H1 (cell line): ENCODE results near the gene FAM50B. TPM values are rescaled to one million over a fixed set of nuclear protein-coding genes. Genes with fewer than 3 reads are reported as not detected.

Source experiments
- CTCF ChIA-PET: fragments of 300-600 bp; sonication (Branson Sonifier 250); formaldehyde crosslinking; loops from one replicate; lab custom pipeline; 2021; ENCODE audit not compliant: partially characterized antibody; lab: Charles Lee
- POLR2A ChIA-PET: fragments of 300-600 bp; sonication (Branson Sonifier 250); formaldehyde crosslinking; loops from one replicate; lab custom pipeline; 2021; ENCODE audit warnings: inconsistent platforms; ENCODE audit not compliant: partially characterized antibody; lab: Charles Lee
- DNase-seq, 2 experiments: peaks; one replicate each; pipeline versions ENCODE4 v3.0.0 to v3.0.0-alpha.2; 2010 to 2022; ENCODE audit warnings: low spot score in 2 of 2, low read depth in 1 of 2, mixed read lengths in 1 of 2
- FAIRE-seq: peaks from 2 replicates; lab custom pipeline; 2011; peaks lifted over from hg19 to GRCh38; lab: Jason Lieb, UNC
- H2AFZ ChIP-seq: 2 replicates; pipeline ENCODE4 v1.8.1; 2012; ENCODE audit warnings: low read length, inconsistent platforms
- H2AK5ac ChIP-seq: 2 replicates; pipeline ENCODE4 v1.6.1; 2013; ENCODE audit warnings: low read depth, low read length
- H2BK120ac ChIP-seq: replicated peaks from 2 replicates; pipeline ENCODE3; 2013; ENCODE audit warnings: low read depth, low read length, inconsistent platforms
- H2BK12ac ChIP-seq: 2 replicates; pipeline ENCODE4 v1.6.1; 2013; ENCODE audit warnings: low read depth, low read length
- H2BK15ac ChIP-seq: 2 replicates; pipeline ENCODE4 v1.6.1; 2013; ENCODE audit warnings: low read length
- H2BK20ac ChIP-seq: 2 replicates; pipeline ENCODE4 v1.6.1; 2013; ENCODE audit warnings: low read length
- H2BK5ac ChIP-seq: 2 replicates; pipeline ENCODE4 v1.6.1; 2013; ENCODE audit warnings: low read depth, low read length
- H3K14ac ChIP-seq: 2 replicates; pipeline ENCODE4 v1.6.1; 2013; ENCODE audit warnings: inconsistent platforms; ENCODE audit not compliant: insufficient read length
- H3K18ac ChIP-seq: 2 replicates; pipeline ENCODE4 v1.6.1; 2013; ENCODE audit warnings: low read length; ENCODE audit errors: extremely low read depth
- H3K23ac ChIP-seq: 2 replicates; pipeline ENCODE4 v1.6.1; 2013; ENCODE audit warnings: inconsistent platforms; ENCODE audit not compliant: insufficient read length
- H3K23me2 ChIP-seq: 2 replicates; pipeline ENCODE4 v1.6.1; 2013; ENCODE audit warnings: low read depth, low read length
- H3K27ac ChIP-seq: 2 replicates; pipeline ENCODE4 v1.6.1; 2011; ENCODE audit warnings: low read depth, low read length, inconsistent platforms
- H3K27me3 ChIP-seq, 4 experiments: replicated peaks in 1 of 4; 1 replicate in 1 of 4; 2 replicates in 3 of 4; pipeline versions ENCODE4 v1.6.1 to v1.8.1; 2011 to 2013; ENCODE audit warnings: low read length in 3 of 4, mild to moderate bottlenecking in 3 of 4, inconsistent platforms in 2 of 4, mixed read lengths in 2 of 4, moderate library complexity in 1 of 4; ENCODE audit not compliant: control insufficient read depth in 3 of 4, insufficient read depth in 3 of 4; ENCODE audit errors: extremely low read depth in 1 of 4
- H3K36me3 ChIP-seq, 4 experiments: 2 replicates each; pipeline versions ENCODE4 v1.6.1 to v1.8.1; 2011 to 2013; ENCODE audit warnings: mild to moderate bottlenecking in 4 of 4, low read length in 3 of 4, moderate library complexity in 2 of 4, control low read depth in 1 of 4, inconsistent platforms in 1 of 4; ENCODE audit not compliant: insufficient read depth in 4 of 4, control insufficient read depth in 2 of 4
- H3K4ac ChIP-seq: replicated peaks from 2 replicates; pipeline ENCODE3; 2013; ENCODE audit warnings: low read length, low read depth, mixed read lengths, inconsistent platforms; ENCODE audit not compliant: insufficient read length
- H3K4me1 ChIP-seq, 4 experiments: replicated peaks in 1 of 4; 1 replicate in 1 of 4; 2 replicates in 3 of 4; pipeline versions ENCODE4 v1.6.1 to v1.8.1; 2011 to 2013; ENCODE audit warnings: low read length in 3 of 4, inconsistent platforms in 2 of 4, mixed read lengths in 1 of 4; ENCODE audit not compliant: insufficient read depth in 4 of 4, control insufficient read depth in 3 of 4
- H3K4me2 ChIP-seq, 2 experiments: 2 replicates each; pipeline versions ENCODE4 v1.6.1 to v1.8.1; 2011 to 2013; ENCODE audit warnings: low read depth in 2 of 2, low read length in 2 of 2, control low read depth in 1 of 2, inconsistent platforms in 1 of 2, mild to moderate bottlenecking in 1 of 2; ENCODE audit not compliant: insufficient read depth in 1 of 2
- H3K4me3 ChIP-seq, 4 experiments: fragments of 200-600, 300-600 bp in 1 of 4; sonication (generic), shearing (Covaris generic), sonication (Bioruptor Twin) in 1 of 4; 2 replicates each; pipeline versions ENCODE4 v1.5.1 to v1.8.1; 2011 to 2016; ENCODE audit warnings: low read length in 4 of 4, low read depth in 3 of 4, control low read depth in 2 of 4, inconsistent platforms in 2 of 4, mild to moderate bottlenecking in 2 of 4, mixed read lengths in 1 of 4, moderate library complexity in 1 of 4; ENCODE audit not compliant: insufficient read depth in 2 of 4; ENCODE audit errors: extremely low read depth in 1 of 4
- H3K56ac ChIP-seq: replicated peaks from 2 replicates; pipeline ENCODE3; 2013; ENCODE audit warnings: low read depth, mild to moderate bottlenecking, mixed read lengths, low read length, inconsistent platforms; ENCODE audit not compliant: insufficient read length
- H3K79me1 ChIP-seq: 2 replicates; pipeline ENCODE4 v1.6.1; 2013; ENCODE audit warnings: low read depth, low read length, control low read depth
- H3K79me2 ChIP-seq, 2 experiments: 2 replicates each; pipeline versions ENCODE4 v1.6.1 to v1.8.1; 2012 to 2013; ENCODE audit warnings: low read length in 2 of 2, mild to moderate bottlenecking in 2 of 2, inconsistent platforms in 1 of 2; ENCODE audit not compliant: insufficient read depth in 2 of 2, control insufficient read depth in 1 of 2
- H3K9ac ChIP-seq, 4 experiments: replicated peaks in 1 of 4; 1 replicate in 1 of 4; 2 replicates in 3 of 4; pipeline versions ENCODE4 v1.6.1 to v1.8.1; 2011 to 2013; ENCODE audit warnings: low read depth in 3 of 4, low read length in 3 of 4, control low read depth in 2 of 4, mild to moderate bottlenecking in 2 of 4, moderate library complexity in 2 of 4, inconsistent platforms in 1 of 4; ENCODE audit errors: extremely low read depth in 1 of 4
- H3K9me3 ChIP-seq, 2 experiments: 2 replicates each; pipeline versions ENCODE4 v1.6.1 to v1.8.1; 2012 to 2013; ENCODE audit warnings: mild to moderate bottlenecking in 2 of 2, moderate library complexity in 2 of 2, control low read depth in 1 of 2, inconsistent platforms in 1 of 2, low read depth in 1 of 2, low read length in 1 of 2, mixed read lengths in 1 of 2; ENCODE audit not compliant: insufficient read depth in 2 of 2
- H4K20me1 ChIP-seq, 2 experiments: replicated peaks in 1 of 2; 2 replicates each; pipeline versions ENCODE3 to v1.8.1; 2011 to 2013; ENCODE audit warnings: inconsistent platforms in 2 of 2, low read length in 2 of 2, mild to moderate bottlenecking in 1 of 2; ENCODE audit not compliant: insufficient read depth in 2 of 2, control insufficient read depth in 1 of 2
- H4K5ac ChIP-seq: 2 replicates; pipeline ENCODE4 v1.6.1; 2013; ENCODE audit warnings: low read length, low read depth, mixed read lengths, inconsistent platforms; ENCODE audit not compliant: insufficient read length
- H4K8ac ChIP-seq: 2 replicates; pipeline ENCODE4 v1.8.0; 2013; ENCODE audit warnings: mild to moderate bottlenecking, moderate library complexity, low read length, inconsistent platforms; ENCODE audit not compliant: insufficient read depth; ENCODE audit errors: extremely low read depth
- H4K91ac ChIP-seq: replicated peaks from 2 replicates; pipeline ENCODE3; 2013; ENCODE audit warnings: low read length, mixed read lengths, inconsistent platforms; ENCODE audit not compliant: insufficient read length
- ATF3 ChIP-seq: IDR thresholded peaks from 2 replicates; pipeline ENCODE4 v1.6.1; 2011; ENCODE audit warnings: low read depth, mild to moderate bottlenecking, low read length; ENCODE audit not compliant: insufficient read depth
- CBX8 ChIP-seq: fragments of 300-800, 300-1000 bp; sonication (generic); IDR thresholded peaks from 2 replicates; pipeline ENCODE4 v1.7.1; 2016; ENCODE audit warnings: low read depth, low read length, borderline replicate concordance
- CREB1 ChIP-seq: IDR thresholded peaks from 2 replicates; pipeline ENCODE4 v1.6.1; 2012; ENCODE audit warnings: inconsistent platforms
- EGR1 ChIP-seq: IDR thresholded peaks from 2 replicates; pipeline ENCODE4 v1.6.1; 2011; ENCODE audit warnings: low read depth, low read length, borderline replicate concordance
- NRF1 ChIP-seq: IDR thresholded peaks from 2 replicates; pipeline ENCODE4 v1.6.1; 2011; ENCODE audit warnings: mild to moderate bottlenecking, low read depth, low read length, improper control_type of control experiment
- PHF8 ChIP-seq: fragments of 200-600 bp; sonication (generic); conservative IDR thresholded peaks from 2 replicates; pipeline ENCODE4 v1.7.1; 2012; ENCODE audit warnings: low read depth, mild to moderate bottlenecking, inconsistent platforms, low read length, moderate library complexity
- SP1 ChIP-seq: IDR thresholded peaks from 2 replicates; pipeline ENCODE4 v1.6.1; 2011; ENCODE audit warnings: low read depth, low read length
- SUZ12 ChIP-seq: fragments of 200-600 bp; sonication (generic); IDR thresholded peaks from 2 replicates; pipeline ENCODE4 v1.6.1; 2012; ENCODE audit warnings: mild to moderate bottlenecking, inconsistent platforms, low read length, moderate library complexity, mixed read lengths
- WGBS, 2 experiments: shearing (Covaris generic) in 1 of 2; methylation state at CpG; one replicate each; pipeline versions ENCODE4 v1.1.6 to v1.1.7; 2013 to 2015; ENCODE audit warnings: low lambda C conversion rate in 2 of 2, mixed read lengths in 2 of 2, inconsistent platforms in 1 of 2, low coverage in 1 of 2, missing lambda C conversion rate in 1 of 2; ENCODE audit not compliant: insufficient replicate concordance in 2 of 2, insufficient coverage in 1 of 2, insufficient read length in 1 of 2; ENCODE audit errors: extremely low coverage in 1 of 2, missing lambda C conversion rate in 1 of 2; 5-methylcytosine and 5-hydroxymethylcytosine counted together
- polyA plus RNA-seq, 7 experiments: library from polyadenylated mRNA; depleted of rRNA in 3 of 7; stranded (reverse) in 5 of 7; unstranded in 2 of 7; fragments of >200 nt in 5 of 7; fragments of 200-250 nt in 2 of 7; gene quantifications; 1 replicate in 5 of 7; 2 replicates in 1 of 7; 4 replicates in 1 of 7; pipeline versions ENCODE4 v1.2.1 to v1.2.3, GENCODE V29; 2011 to 2013; ENCODE audit warnings: missing spikeins in 2 of 7, mixed read lengths in 2 of 7
- total RNA-seq: library from RNA; stranded (reverse); fragmentation: NEBNext Ultra II Directional; extraction: Animal tissue kit (Norgen Biotek cat#: 25700); gene quantifications from 2 replicates; pipeline ENCODE4 v1.2.1, GENCODE V29; 2021

FAM50B gene
- total and polyA plus RNA-seq, 2 of the 8 experiments (the other 6 are each of a cell fraction or from before 2014, with no cell fraction given), result 3.1 to 3.2 TPM

- no peak overlapping the region for H2AK5ac ChIP-seq
- peaks cover 2% of the 10 kb centered on the region; the same call in 1 of the 2 replicates for H3K79me1 ChIP-seq
- H2BK120ac ChIP-seq, result no peak overlapping the region
- H3K23ac ChIP-seq, result no peak overlapping the region
- POLR2A ChIA-PET, result interaction anchor here (1.4 kb wide), 1 partner anchor 23 kb away, joined by 3 read pairs; the partner anchor contains the start of gene FAM50B
- no peak overlapping the region for H2BK20ac ChIP-seq
- H3K14ac ChIP-seq, result no peak overlapping the region
- H2AFZ ChIP-seq, result no peak overlapping the region
- H4K20me1 ChIP-seq, result no peaks in the 10 kb centered on the region
- TF ChIP-seq EGR1 (no peak), SUZ12 (no peak), CREB1 (no peak), NRF1 (no peak), ATF3 (no peak), PHF8 (no peak), SP1 (no peak), CBX8 (no peak)
- H2BK12ac ChIP-seq, result no peak overlapping the region
- WGBS, 2 experiments, result 97% methylated on average over 8 of the region's 8 CpGs; no CpG with 5 or more reads in 1 of the 2 experiments
- no peaks in the 10 kb centered on the region for H3K23me2 ChIP-seq
- DNase-seq (no peak), FAIRE-seq (no peak)
- H3K79me2 ChIP-seq, result no peaks in the 10 kb centered on the region
- H3K9ac ChIP-seq, result no peak overlapping the region
- H2BK15ac ChIP-seq, result no peak overlapping the region
- H3K27me3 ChIP-seq, result no peaks in the 10 kb centered on the region
- H4K91ac ChIP-seq, result no peak overlapping the region
- no peaks in the 10 kb centered on the region for H3K9me3 ChIP-seq
- H3K36me3 ChIP-seq, result no peaks in the 10 kb centered on the region
- no peak overlapping the region for H3K4ac ChIP-seq
- H3K4me1 ChIP-seq, result peaks cover 0 to 3% (median 0%) of the 10 kb centered on the region in 4 experiments; a peak in 1 of 7 replicates
- H2BK5ac ChIP-seq, result no peak overlapping the region
- no peak overlapping the region for H3K18ac ChIP-seq
- no peak overlapping the region for H3K27ac ChIP-seq
- CTCF ChIA-PET, result interaction anchor here (1.1 to 1.6 kb wide), 2 partner anchors 10 to 23 kb away, joined by 5 to 7 read pairs; partner anchors contain the start of gene FAM50B
- no peak overlapping the region for H3K56ac ChIP-seq
- no peak overlapping the region for H3K4me2 ChIP-seq
- H4K5ac ChIP-seq, result no peak overlapping the region
- no peak overlapping the region for H4K8ac ChIP-seq
- no peak overlapping the region for H3K4me3 ChIP-seq
Measured at GRCh38 chr6:3871939-3872338, 22.8 kb downstream of the FAM50B start.
